HCT116 (cell line): ENCODE results near the gene COX10. TPM values are rescaled to one million over a fixed set of nuclear protein-coding genes. Genes with fewer than 3 reads are reported as not detected.

Experiments
- ATAC-seq: fragments of 200-7000 bp; cut with Tn5 transposase; 2 replicates; pipeline ENCODE4 v1.9.1; 2020; ENCODE audit warnings: mild to moderate bottlenecking, moderate library complexity
- BruUV-seq: library from RNA; stranded (reverse); fragments of 400-500 nt; replicated peaks from 2 replicates; lab custom pipeline; 2021; lab: Mats Ljungman, UMichigan
- CTCF ChIA-PET: fragments of 300-600 bp; sonication (Branson Sonifier 250); formaldehyde crosslinking; loops from one replicate; lab custom pipeline; 2021; ENCODE audit warnings: antibody characterized with exemption; lab: Charles Lee
- POLR2A ChIA-PET: fragments of 300-600, 350-600 bp; sonication (Branson Sonifier 250); formaldehyde crosslinking; loops from one replicate; lab custom pipeline; 2021; ENCODE audit warnings: antibody characterized with exemption; lab: Charles Lee
- RAD21 ChIA-PET, 2 experiments: fragments of 300-600 bp; sonication (Branson Sonifier 250); formaldehyde crosslinking; loops; one replicate each; lab custom pipeline; 2023; ENCODE audit warnings: low total read pairs in 2 of 2; ENCODE audit not compliant: uncharacterized antibody in 2 of 2, unreplicated experiment in 2 of 2, low non-redundant PET in 1 of 2; lab: Charles Lee
- DNase-seq: peaks from one replicate; pipeline ENCODE4 v3.0.0-alpha.2; 2010; ENCODE audit warnings: low read depth, low spot score
- H2AFZ ChIP-seq: fragments of 200-600 bp; shearing (Covaris generic), sonication (generic); 2 replicates; pipeline ENCODE4 v1.6.1; 2017; ENCODE audit warnings: low read depth, mixed run types, mixed read lengths, antibody characterized with exemption, low read length; ENCODE audit not compliant: poor library complexity, severe bottlenecking
- H3K27ac ChIP-seq: 2 replicates; pipeline ENCODE4 v1.5.1; 2012; ENCODE audit warnings: low read depth, low read length
- H3K27me3 ChIP-seq: fragments of 200-600 bp; sonication (generic); 2 replicates; pipeline ENCODE4 v1.6.1; 2016; ENCODE audit warnings: mixed run types, low read length, mixed read lengths; ENCODE audit not compliant: insufficient read depth
- H3K36me3 ChIP-seq, 2 experiments: fragments of 200-500 bp in 1 of 2; fragments of 200-600 bp in 1 of 2; sonication (Bioruptor generic) in 1 of 2; sonication (generic) in 1 of 2; 2 replicates each; pipeline versions ENCODE4 v1.5.1 to v1.6.1; 2014 to 2016; ENCODE audit warnings: low read length in 2 of 2, inconsistent platforms in 1 of 2, mixed read lengths in 1 of 2, mixed run types in 1 of 2; ENCODE audit not compliant: insufficient read depth in 2 of 2, control insufficient read depth in 1 of 2
- H3K4me1 ChIP-seq, 2 experiments: fragments of 200-600 bp in 1 of 2; sonication (generic) in 1 of 2; 2 replicates each; pipeline versions ENCODE4 v1.5.1 to v1.6.1; 2012 to 2017; ENCODE audit warnings: low read length in 2 of 2, inconsistent platforms in 1 of 2, mild to moderate bottlenecking in 1 of 2, mixed read lengths in 1 of 2, mixed run types in 1 of 2, moderate library complexity in 1 of 2; ENCODE audit not compliant: insufficient read depth in 2 of 2, control insufficient read depth in 1 of 2
- H3K4me2 ChIP-seq: fragments of 200-600 bp; sonication (generic); 2 replicates; pipeline ENCODE4 v1.6.1; 2017; ENCODE audit warnings: mixed run types, low read length, mixed read lengths
- H3K4me3 ChIP-seq, 2 experiments: fragments of 200-600 bp in 1 of 2; sonication (generic) in 1 of 2; replicated peaks in 1 of 2; 2 replicates each; pipeline ENCODE4 v1.5.1; 2011 to 2016; ENCODE audit warnings: low read length in 2 of 2, control low read depth in 1 of 2, low read depth in 1 of 2, mild to moderate bottlenecking in 1 of 2, mixed read lengths in 1 of 2, mixed run types in 1 of 2
- H3K79me2 ChIP-seq: fragments of 200-600 bp; sonication (generic); 2 replicates; pipeline ENCODE4 v1.6.1; 2017; ENCODE audit warnings: mild to moderate bottlenecking, mixed run types, low read length, moderate library complexity, mixed read lengths; ENCODE audit not compliant: insufficient read depth
- H3K9ac ChIP-seq: fragments of 200-600 bp; sonication (generic); 2 replicates; pipeline ENCODE4 v1.6.1; 2016; ENCODE audit warnings: low read length, mixed read lengths
- H3K9me2 ChIP-seq: fragments of 200-600 bp; sonication (generic), shearing (Covaris generic); 2 replicates; pipeline ENCODE4 v1.6.1; 2017; ENCODE audit warnings: mixed run types, mild to moderate bottlenecking, moderate library complexity; ENCODE audit not compliant: insufficient read depth
- H3K9me3 ChIP-seq, 2 experiments: fragments of 200-500 bp in 1 of 2; fragments of 200-600 bp in 1 of 2; sonication (Bioruptor generic) in 1 of 2; sonication (generic) in 1 of 2; 2 replicates each; pipeline ENCODE4 v1.6.1; 2014 to 2017; ENCODE audit warnings: low read length in 2 of 2, mixed read lengths in 2 of 2, inconsistent platforms in 1 of 2, low read depth in 1 of 2, mild to moderate bottlenecking in 1 of 2, mixed run types in 1 of 2, moderate library complexity in 1 of 2; ENCODE audit not compliant: control insufficient read depth in 1 of 2, insufficient read depth in 1 of 2
- H4K20me1 ChIP-seq: fragments of 200-600 bp; sonication (generic), shearing (Covaris generic); 2 replicates; pipeline ENCODE4 v1.6.1; 2017; ENCODE audit warnings: mixed run types, mild to moderate bottlenecking, moderate library complexity; ENCODE audit not compliant: insufficient read depth
- CBX3 ChIP-seq: IDR thresholded peaks from 2 replicates; pipeline ENCODE4 v1.6.1; 2012; ENCODE audit warnings: low read depth
- CEBPB ChIP-seq: IDR thresholded peaks from 2 replicates; pipeline ENCODE4 v1.6.1; 2012; ENCODE audit warnings: low read depth
- CTCF ChIP-seq, 3 experiments: fragments of 200-600 bp in 1 of 3; sonication (generic) in 1 of 3; IDR thresholded peaks in 2 of 3; conservative IDR thresholded peaks in 1 of 3; 2 replicates each; pipeline ENCODE4 v1.5.1; 2012 to 2017; ENCODE audit warnings: low read depth in 2 of 3, low read length in 2 of 3, antibody characterized with exemption in 1 of 3, borderline replicate concordance in 1 of 3, control low read depth in 1 of 3, mild to moderate bottlenecking in 1 of 3, mixed read lengths in 1 of 3, mixed run types in 1 of 3, moderate library complexity in 1 of 3; ENCODE audit not compliant: insufficient read depth in 1 of 3
- ELF1 ChIP-seq: IDR thresholded peaks from 2 replicates; pipeline ENCODE4 v1.6.1; 2012; ENCODE audit warnings: low read depth, borderline replicate concordance
- EZH2phosphoT487 ChIP-seq: fragments of 200-600 bp; IDR thresholded peaks from 2 replicates; pipeline ENCODE4 v1.6.1; 2018; ENCODE audit warnings: antibody characterized with exemption, borderline replicate concordance
- MAX ChIP-seq: IDR thresholded peaks from 2 replicates; pipeline ENCODE4 v1.6.1; 2012
- POLR2AphosphoS5 ChIP-seq: IDR thresholded peaks from 2 replicates; pipeline ENCODE4 v1.6.1; 2011; ENCODE audit warnings: mild to moderate bottlenecking, low read depth, low read length, moderate library complexity
- REST ChIP-seq: IDR thresholded peaks from 2 replicates; pipeline ENCODE4 v1.6.1; 2012; ENCODE audit warnings: low read depth
- SRF ChIP-seq: IDR thresholded peaks from 2 replicates; pipeline ENCODE4 v1.6.1; 2012; ENCODE audit warnings: low read depth
- YY1 ChIP-seq: IDR thresholded peaks from 2 replicates; pipeline ENCODE4 v1.6.1; 2011; ENCODE audit warnings: low read length, low read depth, moderate library complexity, mild to moderate bottlenecking; ENCODE audit not compliant: insufficient replicate concordance; ENCODE audit errors: extremely low read depth
- ZBTB33 ChIP-seq: IDR thresholded peaks from 2 replicates; pipeline ENCODE4 v1.6.1; 2011; ENCODE audit warnings: mild to moderate bottlenecking, low read length, moderate library complexity; ENCODE audit not compliant: insufficient replicate concordance; ENCODE audit errors: extremely low read depth
- ZNF274 ChIP-seq: fragments of 200-500 bp; sonication (Bioruptor generic); IDR thresholded peaks from 2 replicates; pipeline ENCODE4 v1.6.1; 2014; ENCODE audit warnings: mild to moderate bottlenecking, low read depth, low read length, inconsistent platforms
- intact Hi-C: fragments of 100-400 bp; cut with micrococcal nuclease; formaldehyde crosslinking; loops from 2 replicates; pipeline ENCODE4 v1.10.0; 2022
- total RNA-seq: library from RNA; stranded (reverse); gene quantifications from one replicate; pipeline ENCODE4 v1.2.1, GENCODE V29; 2021; ENCODE audit not compliant: unreplicated experiment

Gene COX10
- total RNA-seq, 1 experiment from 2014 or later, result 22.4 TPM

GRCh38 chr17:14197057-14197456 lies 127.8 kb downstream of the COX10 start (continued):
- TF ChIP-seq CTCF (IDR thresholded peaks at IDR 0.05 in 2 of 3, conservative IDR thresholded peaks at IDR 0.05 in 1 of 3; ENCODE audit: borderline replicate concordance in 1 of 3, insufficient read depth in 1 of 3, low read depth in 2 of 3, low read length in 2 of 3) (no peak), MAX (no peak), ZNF274 (no peak), ZBTB33 (no peak), CBX3 (no peak), ELF1 (no peak), POLR2AphosphoS5 (no peak), EZH2phosphoT487 (no peak)

GRCh38 chr17:14197586-14197985 lies 128.3 kb downstream of the COX10 start:
- ATAC-seq (no peak), DNase-seq (no peak)
- Histone ChIP-seq H3K4me3 (no peak overlapping the region), H3K27ac (no peak overlapping the region), H2AFZ (no peak overlapping the region), H3K9me3 (no peaks in the 10 kb centered on the region), H3K9ac (no peak overlapping the region), H3K79me2 (no peaks in the 10 kb centered on the region), H3K36me3 (no peaks in the 10 kb centered on the region), H3K4me2 (no peak overlapping the region), H3K27me3 (no peaks in the 10 kb centered on the region), H3K4me1 (no peaks in the 10 kb centered on the region), H4K20me1 (no peaks in the 10 kb centered on the region), H3K9me2 (no peaks in the 10 kb centered on the region)
- ChIA-PET RAD21 (no interaction called here), CTCF (no interaction called here), POLR2A (no interaction called here)
- no TSS peak for BruUV-seq
- TF ChIP-seq REST (no peak), YY1 (no peak), CEBPB (no peak), SRF (no peak), EZH2phosphoT487 (no peak)
- intact Hi-C loops, result no loop called here
